Astrocyte (in vitro differentiated cells and primary cell): Measurements from ENCODE around the gene CACNA1A.

Experiments used
- CTCF ChIP-seq: IDR thresholded peaks from 2 replicates; pipeline ENCODE4 v1.5.1; 2011; ENCODE audit warnings: low read depth, mild to moderate bottlenecking, inconsistent platforms, low read length, moderate library complexity; ENCODE audit not compliant: insufficient read depth
- EZH2 ChIP-seq: IDR thresholded peaks from 2 replicates; pipeline ENCODE4 v1.6.1; 2012; ENCODE audit warnings: mild to moderate bottlenecking, low read length, inconsistent platforms; ENCODE audit not compliant: insufficient read depth

- TF ChIP-seq EZH2 (no peak), CTCF (no peak)
Measured at GRCh38 chr19:13483215-13483614, 23.1 kb downstream of the CACNA1A start.
